Retinal pigment epithelial cell (primary cell): Measurements from ENCODE around the gene ZNF26.
"Not testable (repeated sequence)": the region's sequence is repeated elsewhere in the genome, so short reads cannot be mapped to it uniquely, and the experiment has no call there.

ENCODE experiments used
- DNase-seq: peaks from one replicate; pipeline ENCODE4 v3.0.0-alpha.2; 2010; ENCODE audit warnings: low read depth
- H3K4me3 ChIP-seq: 2 replicates; pipeline ENCODE4 v1.5.1; 2011; ENCODE audit warnings: mild to moderate bottlenecking, low read length, control low read depth, moderate library complexity
- TF ChIP-seq, protein P1 (sequence below): conservative IDR thresholded peaks from 2 replicates; pipeline ENCODE4 v1.5.1; 2011; ENCODE audit warnings: low read depth, low read length, control low read depth, inconsistent platforms

ZNF26 gene

GRCh38 chr12:132953163-132953425 lies 33.1 kb upstream of the ZNF26 start:
- DNase-seq: no peak
- TF ChIP-seq, protein P1, sequence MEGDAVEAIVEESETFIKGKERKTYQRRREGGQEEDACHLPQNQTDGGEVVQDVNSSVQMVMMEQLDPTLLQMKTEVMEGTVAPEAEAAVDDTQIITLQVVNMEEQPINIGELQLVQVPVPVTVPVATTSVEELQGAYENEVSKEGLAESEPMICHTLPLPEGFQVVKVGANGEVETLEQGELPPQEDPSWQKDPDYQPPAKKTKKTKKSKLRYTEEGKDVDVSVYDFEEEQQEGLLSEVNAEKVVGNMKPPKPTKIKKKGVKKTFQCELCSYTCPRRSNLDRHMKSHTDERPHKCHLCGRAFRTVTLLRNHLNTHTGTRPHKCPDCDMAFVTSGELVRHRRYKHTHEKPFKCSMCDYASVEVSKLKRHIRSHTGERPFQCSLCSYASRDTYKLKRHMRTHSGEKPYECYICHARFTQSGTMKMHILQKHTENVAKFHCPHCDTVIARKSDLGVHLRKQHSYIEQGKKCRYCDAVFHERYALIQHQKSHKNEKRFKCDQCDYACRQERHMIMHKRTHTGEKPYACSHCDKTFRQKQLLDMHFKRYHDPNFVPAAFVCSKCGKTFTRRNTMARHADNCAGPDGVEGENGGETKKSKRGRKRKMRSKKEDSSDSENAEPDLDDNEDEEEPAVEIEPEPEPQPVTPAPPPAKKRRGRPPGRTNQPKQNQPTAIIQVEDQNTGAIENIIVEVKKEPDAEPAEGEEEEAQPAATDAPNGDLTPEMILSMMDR: no peak

GRCh38 chr12:132953771-132954170 lies 32.4 kb upstream of the ZNF26 start:
- H3K4me3 ChIP-seq: no peak overlapping the region
- no peak for DNase-seq
- TF ChIP-seq, protein P1: no peak

More at GRCh38 chr12:132953163-132953425, 33.1 kb upstream of the ZNF26 start:
- H3K4me3 ChIP-seq: no peak overlapping the region

- TF ChIP-seq, protein P1: no peak
- no peak for DNase-seq
- peak overlapping the region; percentile 93 for H3K4me3 ChIP-seq
Observed at GRCh38 chr12:132954471-132955048, 31.6 kb upstream of the ZNF26 start.

GRCh38 chr12:132955094-132956010 lies 30.8 kb upstream of the ZNF26 start:
- DNase-seq: peak; percentile 50
- TF ChIP-seq, protein P1: no peak
- peak overlapping the region; percentile 93 for H3K4me3 ChIP-seq

- peak; percentile 65 for DNase-seq
- TF ChIP-seq, protein P1: no peak
- peak within 1 kb of the TSS; percentile 93 for H3K4me3 ChIP-seq
Observed at GRCh38 chr12:132956011-132956788, 30.0 kb upstream of the ZNF26 start, which contains the start of gene ZNF605. ZNF605 (minus strand) TSS chr12:132956306; CDS start chr12:132945635, 10,671 bp downstream.

- DNase-seq, H3K4me3 ChIP-seq: not testable (repeated sequence)
Observed at GRCh38 chr12:132961790-132962189, 24.4 kb upstream of the ZNF26 start.

GRCh38 chr12:132963947-132964346 lies 22.2 kb upstream of the ZNF26 start:
- TF ChIP-seq, protein P1: peak; percentile 36
- H3K4me3 ChIP-seq, DNase-seq: not testable (repeated sequence)
